ENCODE results near the gene IGF2BP1.

- TF ChIP-seq, protein P1, sequence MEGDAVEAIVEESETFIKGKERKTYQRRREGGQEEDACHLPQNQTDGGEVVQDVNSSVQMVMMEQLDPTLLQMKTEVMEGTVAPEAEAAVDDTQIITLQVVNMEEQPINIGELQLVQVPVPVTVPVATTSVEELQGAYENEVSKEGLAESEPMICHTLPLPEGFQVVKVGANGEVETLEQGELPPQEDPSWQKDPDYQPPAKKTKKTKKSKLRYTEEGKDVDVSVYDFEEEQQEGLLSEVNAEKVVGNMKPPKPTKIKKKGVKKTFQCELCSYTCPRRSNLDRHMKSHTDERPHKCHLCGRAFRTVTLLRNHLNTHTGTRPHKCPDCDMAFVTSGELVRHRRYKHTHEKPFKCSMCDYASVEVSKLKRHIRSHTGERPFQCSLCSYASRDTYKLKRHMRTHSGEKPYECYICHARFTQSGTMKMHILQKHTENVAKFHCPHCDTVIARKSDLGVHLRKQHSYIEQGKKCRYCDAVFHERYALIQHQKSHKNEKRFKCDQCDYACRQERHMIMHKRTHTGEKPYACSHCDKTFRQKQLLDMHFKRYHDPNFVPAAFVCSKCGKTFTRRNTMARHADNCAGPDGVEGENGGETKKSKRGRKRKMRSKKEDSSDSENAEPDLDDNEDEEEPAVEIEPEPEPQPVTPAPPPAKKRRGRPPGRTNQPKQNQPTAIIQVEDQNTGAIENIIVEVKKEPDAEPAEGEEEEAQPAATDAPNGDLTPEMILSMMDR (IDR thresholded peaks at IDR 0.05; ENCODE audit: insufficient read depth, low read length) = no peak
- TF ChIP-seq, protein P2, sequence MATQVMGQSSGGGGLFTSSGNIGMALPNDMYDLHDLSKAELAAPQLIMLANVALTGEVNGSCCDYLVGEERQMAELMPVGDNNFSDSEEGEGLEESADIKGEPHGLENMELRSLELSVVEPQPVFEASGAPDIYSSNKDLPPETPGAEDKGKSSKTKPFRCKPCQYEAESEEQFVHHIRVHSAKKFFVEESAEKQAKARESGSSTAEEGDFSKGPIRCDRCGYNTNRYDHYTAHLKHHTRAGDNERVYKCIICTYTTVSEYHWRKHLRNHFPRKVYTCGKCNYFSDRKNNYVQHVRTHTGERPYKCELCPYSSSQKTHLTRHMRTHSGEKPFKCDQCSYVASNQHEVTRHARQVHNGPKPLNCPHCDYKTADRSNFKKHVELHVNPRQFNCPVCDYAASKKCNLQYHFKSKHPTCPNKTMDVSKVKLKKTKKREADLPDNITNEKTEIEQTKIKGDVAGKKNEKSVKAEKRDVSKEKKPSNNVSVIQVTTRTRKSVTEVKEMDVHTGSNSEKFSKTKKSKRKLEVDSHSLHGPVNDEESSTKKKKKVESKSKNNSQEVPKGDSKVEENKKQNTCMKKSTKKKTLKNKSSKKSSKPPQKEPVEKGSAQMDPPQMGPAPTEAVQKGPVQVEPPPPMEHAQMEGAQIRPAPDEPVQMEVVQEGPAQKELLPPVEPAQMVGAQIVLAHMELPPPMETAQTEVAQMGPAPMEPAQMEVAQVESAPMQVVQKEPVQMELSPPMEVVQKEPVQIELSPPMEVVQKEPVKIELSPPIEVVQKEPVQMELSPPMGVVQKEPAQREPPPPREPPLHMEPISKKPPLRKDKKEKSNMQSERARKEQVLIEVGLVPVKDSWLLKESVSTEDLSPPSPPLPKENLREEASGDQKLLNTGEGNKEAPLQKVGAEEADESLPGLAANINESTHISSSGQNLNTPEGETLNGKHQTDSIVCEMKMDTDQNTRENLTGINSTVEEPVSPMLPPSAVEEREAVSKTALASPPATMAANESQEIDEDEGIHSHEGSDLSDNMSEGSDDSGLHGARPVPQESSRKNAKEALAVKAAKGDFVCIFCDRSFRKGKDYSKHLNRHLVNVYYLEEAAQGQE (IDR thresholded peaks at IDR 0.05; ENCODE audit: insufficient replicate concordance, low read depth) = no peak
- TF ChIP-seq POLR2AphosphoS5 (IDR thresholded peaks at IDR 0.05; ENCODE audit: low read depth) = no peak
- no peak for TF ChIP-seq SPI1 (IDR thresholded peaks at IDR 0.05; ENCODE audit: borderline replicate concordance, low read depth)
Measured at GRCh38 chr17:48996722-48997102, 473 bp upstream of the IGF2BP1 start.

Measured in HL-60 (cell line).